Sigmoid colon (tissue), 7 donors: Measurements from ENCODE around the gene RNF166. TPM values are rescaled to one million over a fixed set of nuclear protein-coding genes. Genes with fewer than 3 reads are reported as not detected.

Experiments used
- DNase-seq: peaks from one replicate; pipeline ENCODE4 v3.0.0-alpha.2; 2019
- H3K27ac ChIP-seq, 4 donors: fragments of 200-600 bp; sonication (generic); one replicate each; pipeline ENCODE4 v1.5.1; 2016 to 2019; ENCODE audit warnings: mild to moderate bottlenecking in 1 of 4
- H3K27me3 ChIP-seq, 3 donors: fragments of 200-600 bp; sonication (generic); one replicate each; pipeline ENCODE4 v1.5.1; 2019; ENCODE audit warnings: mild to moderate bottlenecking in 1 of 3
- H3K36me3 ChIP-seq, 4 donors: fragments of 200-600 bp; sonication (generic); one replicate each; pipeline ENCODE4 v1.5.1; 2016 to 2019
- H3K4me1 ChIP-seq, 4 donors: fragments of 200-600 bp; sonication (generic); one replicate each; pipeline ENCODE4 v1.5.1; 2017 to 2019
- H3K4me3 ChIP-seq, 4 donors: fragments of 200-600 bp; sonication (generic); one replicate each; pipeline ENCODE4 v1.5.1; 2017 to 2019; ENCODE audit warnings: mild to moderate bottlenecking in 2 of 4, moderate library complexity in 1 of 4
- H3K9me3 ChIP-seq, 4 donors: fragments of 200-600 bp in 3 of 4; sonication (generic) in 3 of 4; one replicate each; pipeline versions ENCODE4 v1.5.1 to v1.6.1; 2013 to 2019
- EP300 ChIP-seq, 4 donors: sonication (generic); formaldehyde crosslinking; IDR thresholded peaks; one replicate each; pipeline ENCODE4 v1.6.1; 2017; ENCODE audit warnings: antibody characterized with exemption in 4 of 4
- POLR2A ChIP-seq, 2 donors: fragments of 450-650 bp; IDR thresholded peaks; one replicate each; pipeline ENCODE4 v1.6.1; 2016; ENCODE audit warnings: antibody characterized with exemption in 2 of 2, mild to moderate bottlenecking in 2 of 2, moderate library complexity in 2 of 2
- POLR2AphosphoS5 ChIP-seq, 4 donors: sonication (generic); formaldehyde crosslinking; IDR thresholded peaks; one replicate each; pipeline ENCODE4 v1.6.1; 2017; ENCODE audit warnings: antibody characterized with exemption in 4 of 4
- WGBS, 2 donors: extraction: QIAGEN DNeasy Blood & Tissue Kit; methylation state at CpG; one replicate each; pipeline ENCODE4 v1.1.7; 2013; 5-methylcytosine and 5-hydroxymethylcytosine counted together
- intact Hi-C: fragments of 100-400 bp; cut with DNase I; formaldehyde crosslinking; loops from one replicate; pipeline ENCODE4 v1.15.1; 2023
- polyA plus RNA-seq, 3 donors: library from polyadenylated mRNA; stranded (reverse); fragments of 200-250 nt; gene quantifications; one replicate each; pipeline ENCODE4 v1.2.3, GENCODE V29; 2013
- total RNA-seq, 4 donors: library from RNA; depleted of rRNA; stranded (reverse); fragments of >200 nt; gene quantifications; one replicate each; pipeline ENCODE4 v1.1.0, GENCODE V29; 2016
- TF ChIP-seq, protein P1 (sequence below), 4 experiments: fragments of 450-650 bp in 3 of 4; fragments of 200-600 bp in 1 of 4; IDR thresholded peaks; one replicate each; pipeline ENCODE4 v1.5.1; 2016 to 2019; ENCODE audit warnings: antibody characterized with exemption in 4 of 4, mild to moderate bottlenecking in 3 of 4, moderate library complexity in 2 of 4
- donor health status: healthy with polysubstance abuse.
- donor health status: Bipolar disorder and iron deficiency.
- donor health status: healthy.

RNF166 gene
- total and polyA plus RNA-seq, 7 donors = 5.4 to 34.8 (median 16.9) TPM

GRCh38 chr16:88731699-88732098, 25.5 kb upstream of the RNF166 start:
- Histone ChIP-seq H3K27me3 (no peaks in the 10 kb centered on the region), H3K36me3 (peaks cover 20 to 84% (median 67%) of the 10 kb centered on the region in 4 donors), H3K4me3 (no peak overlapping the region), H3K27ac (peak overlapping the region in 2 of 4 donors; percentile 31), H3K4me1 (no peaks in the 10 kb centered on the region), H3K9me3 (no peaks in the 10 kb centered on the region)
- 75 to 84% methylated on average over 15 of the region's 15 CpGs for WGBS, 2 donors
- TF ChIP-seq POLR2AphosphoS5 (IDR thresholded peaks at IDR 0.05) (no peak), POLR2A (IDR thresholded peaks at IDR 0.05) (no peak), EP300 (IDR thresholded peaks at IDR 0.05) (no peak)
- TF ChIP-seq, protein P1, sequence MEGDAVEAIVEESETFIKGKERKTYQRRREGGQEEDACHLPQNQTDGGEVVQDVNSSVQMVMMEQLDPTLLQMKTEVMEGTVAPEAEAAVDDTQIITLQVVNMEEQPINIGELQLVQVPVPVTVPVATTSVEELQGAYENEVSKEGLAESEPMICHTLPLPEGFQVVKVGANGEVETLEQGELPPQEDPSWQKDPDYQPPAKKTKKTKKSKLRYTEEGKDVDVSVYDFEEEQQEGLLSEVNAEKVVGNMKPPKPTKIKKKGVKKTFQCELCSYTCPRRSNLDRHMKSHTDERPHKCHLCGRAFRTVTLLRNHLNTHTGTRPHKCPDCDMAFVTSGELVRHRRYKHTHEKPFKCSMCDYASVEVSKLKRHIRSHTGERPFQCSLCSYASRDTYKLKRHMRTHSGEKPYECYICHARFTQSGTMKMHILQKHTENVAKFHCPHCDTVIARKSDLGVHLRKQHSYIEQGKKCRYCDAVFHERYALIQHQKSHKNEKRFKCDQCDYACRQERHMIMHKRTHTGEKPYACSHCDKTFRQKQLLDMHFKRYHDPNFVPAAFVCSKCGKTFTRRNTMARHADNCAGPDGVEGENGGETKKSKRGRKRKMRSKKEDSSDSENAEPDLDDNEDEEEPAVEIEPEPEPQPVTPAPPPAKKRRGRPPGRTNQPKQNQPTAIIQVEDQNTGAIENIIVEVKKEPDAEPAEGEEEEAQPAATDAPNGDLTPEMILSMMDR (IDR thresholded peaks at IDR 0.05) = no peak
- intact Hi-C loops = no loop called here
- no peak for DNase-seq

DNA sequence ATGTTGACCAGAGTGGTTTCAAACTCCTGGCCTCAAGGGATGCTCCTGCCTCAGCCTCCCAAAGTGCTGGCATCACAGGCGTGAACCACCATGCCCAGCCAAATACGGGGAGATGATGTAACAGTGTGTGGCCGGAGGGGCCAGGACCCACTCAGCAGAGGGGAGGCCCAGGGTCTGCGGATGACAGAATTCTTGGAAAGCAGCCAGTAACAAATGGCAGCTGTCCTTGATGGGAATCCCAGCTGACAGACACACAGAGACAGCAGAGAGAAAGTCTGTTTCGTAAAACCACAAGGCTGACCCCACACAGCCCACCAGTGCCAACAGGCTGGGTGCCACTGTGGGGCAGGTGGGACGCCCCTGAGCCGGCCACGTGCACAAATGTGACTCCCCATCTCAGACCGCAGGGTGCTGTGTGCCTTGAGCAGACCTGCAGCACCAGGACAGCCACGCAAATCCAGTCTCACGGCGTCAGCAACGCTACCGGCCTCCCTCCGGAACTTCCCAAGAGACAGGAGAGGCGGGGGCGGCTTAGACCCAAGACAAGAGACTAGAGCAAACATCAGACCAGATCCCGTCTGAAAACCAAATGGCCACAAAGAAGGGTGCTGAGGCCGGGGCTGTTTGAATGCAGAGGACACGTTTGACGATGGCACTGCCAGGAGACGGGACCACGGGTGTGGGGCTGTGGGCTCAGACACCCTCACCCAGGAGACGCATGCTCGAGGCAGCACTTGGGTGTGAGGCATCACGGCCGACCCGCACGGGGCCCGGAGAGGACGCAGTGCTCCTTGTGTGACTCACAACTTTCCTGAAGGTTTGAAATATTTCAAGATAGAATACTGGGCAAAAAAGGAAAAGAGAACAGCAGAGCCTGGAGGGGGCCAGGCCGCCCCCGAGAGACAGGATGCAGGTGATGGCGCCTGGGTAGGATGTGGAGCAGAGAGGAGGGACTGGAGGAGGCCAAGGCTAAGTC, 24.7 kb upstream of the RNF166 start:
- WGBS, 2 donors = 90% methylated on average over 34 of the region's 34 CpGs
- H3K36me3 ChIP-seq = peaks cover 28 to 84% (median 70%) of the 10 kb centered on the region in 4 donors
- intact Hi-C loops = no loop called here
- no peaks in the 10 kb centered on the region for H3K4me1 ChIP-seq
- H3K27me3 ChIP-seq = no peaks in the 10 kb centered on the region
- H3K27ac ChIP-seq = no peak overlapping the region
- DNase-seq = no peak
- no peaks in the 10 kb centered on the region for H3K9me3 ChIP-seq
- TF ChIP-seq POLR2AphosphoS5 (IDR thresholded peaks at IDR 0.05) (no peak), POLR2A (IDR thresholded peaks at IDR 0.05) (no peak), EP300 (IDR thresholded peaks at IDR 0.05) (no peak)
- TF ChIP-seq, protein P1 (IDR thresholded peaks at IDR 0.05) = no peak
- H3K4me3 ChIP-seq = no peak overlapping the region

DNA sequence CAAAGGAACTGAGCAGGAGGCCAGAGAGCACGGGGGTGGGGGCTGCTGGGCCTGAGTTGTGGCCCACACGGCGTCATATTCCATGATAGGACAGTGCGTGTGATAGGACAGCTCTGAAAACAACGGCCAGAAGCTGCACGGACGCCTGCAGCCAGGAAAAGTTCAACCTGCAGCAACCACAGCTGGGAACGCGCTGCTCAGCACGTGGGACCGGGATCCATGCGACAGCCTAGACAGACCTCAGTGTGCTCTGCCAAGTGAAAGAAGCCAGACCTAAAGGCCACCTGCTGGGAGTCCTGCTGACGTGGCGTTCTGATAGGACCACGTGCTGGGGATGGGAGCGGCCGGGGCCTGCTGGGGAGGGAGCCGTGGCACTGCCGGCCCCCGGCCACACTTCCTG, 21.7 kb upstream of the RNF166 start:
- peaks cover 43 to 84% (median 70%) of the 10 kb centered on the region in 4 donors for H3K36me3 ChIP-seq
- intact Hi-C loops = no loop called here
- TF ChIP-seq POLR2A (IDR thresholded peaks at IDR 0.05) = no peak
- H3K9me3 ChIP-seq = no peaks in the 10 kb centered on the region
- DNase-seq = no peak
- H3K4me3 ChIP-seq = no peak overlapping the region
- WGBS, 2 donors = 87 to 88% methylated on average over 20 of the region's 20 CpGs
- peak overlapping the region in 1 of 4 donors; percentile 42 for H3K27ac ChIP-seq
- no peaks in the 10 kb centered on the region for H3K27me3 ChIP-seq
- H3K4me1 ChIP-seq = no peaks in the 10 kb centered on the region

DNA sequence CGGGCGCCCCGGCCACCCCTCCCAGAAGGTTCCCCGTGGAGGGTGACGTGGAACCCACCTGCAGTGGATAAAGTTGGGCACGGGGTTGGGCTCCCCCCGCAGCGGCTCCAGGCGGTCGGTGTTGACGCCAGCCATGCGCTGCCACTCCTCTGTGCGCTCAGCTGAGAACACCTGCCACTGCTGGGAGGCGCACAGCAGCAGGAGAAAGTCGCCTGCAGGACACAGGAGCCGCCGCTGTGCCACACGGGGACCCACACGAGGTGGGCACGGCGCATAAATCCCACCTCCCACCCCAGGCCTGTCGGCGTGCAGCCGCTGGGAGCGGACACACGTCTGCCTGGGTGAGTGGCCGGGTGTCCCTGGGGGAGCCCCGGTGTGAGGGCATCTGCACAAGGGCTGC, 20.8 kb upstream of the RNF166 start:
- Histone ChIP-seq H3K4me1 (no peaks in the 10 kb centered on the region), H3K27ac (no peak overlapping the region), H3K9me3 (no peaks in the 10 kb centered on the region), H3K36me3 (peaks cover 52 to 85% (median 72%) of the 10 kb centered on the region in 4 donors), H3K4me3 (no peak overlapping the region), H3K27me3 (no peaks in the 10 kb centered on the region)
- DNase-seq = no peak
- TF ChIP-seq POLR2AphosphoS5 (IDR thresholded peaks at IDR 0.05) (no peak), POLR2A (IDR thresholded peaks at IDR 0.05) (no peak), EP300 (IDR thresholded peaks at IDR 0.05) (no peak)
- TF ChIP-seq, protein P1 (IDR thresholded peaks at IDR 0.05) = no peak
- 96% methylated on average over 28 of the region's 28 CpGs for WGBS, 2 donors
- intact Hi-C loops = no loop called here

- no peak for DNase-seq
- H3K9me3 ChIP-seq = no peaks in the 10 kb centered on the region
- no peak overlapping the region for H3K27ac ChIP-seq
- intact Hi-C loops = no loop called here
- no peak overlapping the region for H3K4me3 ChIP-seq
- H3K27me3 ChIP-seq = no peaks in the 10 kb centered on the region
- TF ChIP-seq, protein P1 (IDR thresholded peaks at IDR 0.05) = no peak
- TF ChIP-seq EP300 (IDR thresholded peaks at IDR 0.05) (no peak), POLR2AphosphoS5 (IDR thresholded peaks at IDR 0.05) (no peak), POLR2A (IDR thresholded peaks at IDR 0.05) (no peak)
- 92 to 93% methylated on average over 17 of the region's 17 CpGs for WGBS, 2 donors
- H3K4me1 ChIP-seq = no peaks in the 10 kb centered on the region
- H3K36me3 ChIP-seq = peaks cover 58 to 85% (median 77%) of the 10 kb centered on the region in 4 donors
Observed at GRCh38 chr16:88726408-88726749, 20.2 kb upstream of the RNF166 start.
